WTC11 (cell line): Measurements from ENCODE around the gene NCS1. TPM values are rescaled to one million over a fixed set of nuclear protein-coding genes. Genes with fewer than 3 reads are reported as not detected.

Source experiments
- ATAC-seq: fragments of 200-7000 bp; cut with Tn5 transposase; 2 replicates; pipeline ENCODE4 v1.10.0; 2021; ENCODE audit warnings: mild to moderate bottlenecking, moderate library complexity
- CTCF ChIA-PET: fragments of 300-600 bp; sonication (Branson Sonifier 250); formaldehyde crosslinking; loops from one replicate; lab custom pipeline; 2021; ENCODE audit warnings: antibody characterized with exemption; lab: Charles Lee
- POLR2A ChIA-PET: fragments of 350-600 bp; sonication (Branson Sonifier 250); formaldehyde crosslinking; loops from one replicate; lab custom pipeline; 2021; ENCODE audit warnings: antibody characterized with exemption; lab: Charles Lee
- DNase-seq: peaks from one replicate; pipeline ENCODE4 v3.0.0; 2021; ENCODE audit warnings: low spot score
- H3K27ac Mint-ChIP-seq: 2 replicates; pipeline ENCODE4 v1.8.0; 2021; ENCODE audit warnings: mixed read lengths
- H3K27me3 Mint-ChIP-seq: 2 replicates; pipeline ENCODE4 v1.8.0; 2021; ENCODE audit warnings: low read depth, mild to moderate bottlenecking, moderate library complexity, mixed read lengths
- H3K36me3 Mint-ChIP-seq: 2 replicates; pipeline ENCODE4 v1.8.0; 2021; ENCODE audit warnings: mixed read lengths
- H3K4me1 Mint-ChIP-seq: 2 replicates; pipeline ENCODE4 v1.8.0; 2022; ENCODE audit warnings: mixed read lengths
- H3K4me3 Mint-ChIP-seq: 2 replicates; pipeline ENCODE4 v1.8.0; 2021; ENCODE audit warnings: mild to moderate bottlenecking, moderate library complexity, mixed read lengths
- H3K9me3 Mint-ChIP-seq: 2 replicates; pipeline ENCODE4 v1.8.0; 2021; ENCODE audit warnings: mixed read lengths
- CREB1 ChIP-seq: sonication (generic); formaldehyde crosslinking; IDR thresholded peaks from 2 replicates; pipeline ENCODE4 v1.8.0; 2023; ENCODE audit warnings: mild to moderate bottlenecking, missing genetic modification reagents
- EMX1 ChIP-seq: fragments of 250-450 bp; sonication (Bioruptor Pico); IDR thresholded peaks from 2 replicates; pipeline ENCODE4 v1.8.0; 2021; ENCODE audit warnings: mild to moderate bottlenecking
- GRHL2 ChIP-seq: fragments of 250-450 bp; sonication (Bioruptor Pico); IDR thresholded peaks from 2 replicates; pipeline ENCODE4 v1.8.0; 2022; ENCODE audit warnings: mild to moderate bottlenecking, moderate library complexity; ENCODE audit not compliant: insufficient replicate concordance, severe bottlenecking
- JAZF1 ChIP-seq: fragments of 250-450 bp; sonication (Bioruptor Pico); IDR thresholded peaks from 2 replicates; pipeline ENCODE4 v1.9.0; 2021; ENCODE audit warnings: moderate library complexity, mild to moderate bottlenecking, inconsistent platforms
- KAT7 ChIP-seq: sonication (generic); formaldehyde crosslinking; IDR thresholded peaks from 2 replicates; pipeline ENCODE4 v1.8.1; 2023; ENCODE audit warnings: missing genetic modification reagents, mild to moderate bottlenecking, borderline replicate concordance
- NFATC4 ChIP-seq: fragments of 250-450 bp; sonication (Bioruptor Pico); IDR thresholded peaks from 2 replicates; pipeline ENCODE4 v1.9.0; 2021; ENCODE audit warnings: mild to moderate bottlenecking
- SMAD3 ChIP-seq: sonication (generic); formaldehyde crosslinking; IDR thresholded peaks from 2 replicates; pipeline ENCODE4 v1.8.0; 2022; ENCODE audit warnings: missing genetic modification reagents, mild to moderate bottlenecking, borderline replicate concordance
- SMAD4 ChIP-seq: sonication (generic); formaldehyde crosslinking; IDR thresholded peaks from 2 replicates; pipeline ENCODE4 v1.8.0; 2022; ENCODE audit warnings: mild to moderate bottlenecking, missing genetic modification reagents
- TP53 ChIP-seq: sonication (generic); formaldehyde crosslinking; IDR thresholded peaks from 2 replicates; pipeline ENCODE4 v1.8.1; 2023; ENCODE audit warnings: mild to moderate bottlenecking, missing genetic modification reagents
- ZBTB21 ChIP-seq: sonication (generic); formaldehyde crosslinking; IDR thresholded peaks from 2 replicates; pipeline ENCODE4 v1.8.1; 2023; ENCODE audit warnings: mild to moderate bottlenecking, missing genetic modification reagents, borderline replicate concordance
- ZNF121 ChIP-seq: sonication (generic); formaldehyde crosslinking; IDR thresholded peaks from 2 replicates; pipeline ENCODE4 v1.8.0; 2023; ENCODE audit warnings: missing genetic modification reagents
- ZNF219 ChIP-seq: sonication (generic); formaldehyde crosslinking; IDR thresholded peaks from 2 replicates; pipeline ENCODE4 v1.8.0; 2023; ENCODE audit warnings: missing genetic modification reagents, mild to moderate bottlenecking, borderline replicate concordance
- ZNF281 ChIP-seq: sonication (generic); formaldehyde crosslinking; IDR thresholded peaks from 2 replicates; pipeline ENCODE4 v1.8.0; 2023; ENCODE audit warnings: mild to moderate bottlenecking, missing genetic modification reagents
- ZNF532 ChIP-seq: fragments of 250-450 bp; sonication (Bioruptor Pico); IDR thresholded peaks from 2 replicates; pipeline ENCODE4 v1.9.0; 2021; ENCODE audit warnings: mild to moderate bottlenecking, borderline replicate concordance
- total RNA-seq: library from RNA; stranded (reverse); gene quantifications from 3 replicates; pipeline ENCODE4 v1.2.3, GENCODE V29; 2021
- TF ChIP-seq, protein P1 (sequence below): fragments of 250-450 bp; sonication (Bioruptor Pico); IDR thresholded peaks from 2 replicates; pipeline ENCODE4 v1.9.0; 2021; ENCODE audit warnings: mild to moderate bottlenecking
- TF ChIP-seq, protein P2 (sequence below): fragments of 250-450 bp; sonication (Bioruptor Pico); IDR thresholded peaks from 2 replicates; pipeline ENCODE4 v1.8.0; 2021; ENCODE audit warnings: mild to moderate bottlenecking
- TF ChIP-seq, protein P3 (sequence below): sonication (generic); formaldehyde crosslinking; IDR thresholded peaks from 2 replicates; pipeline ENCODE4 v1.8.1; 2022; ENCODE audit warnings: missing genetic modification reagents, borderline replicate concordance

Gene NCS1
- total RNA-seq, 1 experiment from 2014 or later, result 32.4 TPM

- H3K36me3 Mint-ChIP-seq, result no peaks in the 10 kb centered on the region
- H3K27ac Mint-ChIP-seq, result 0 out of 2 replicates have a peak overlapping the region, but pooled peaks have one; percentile 27
- no peaks in the 10 kb centered on the region for H3K27me3 Mint-ChIP-seq
- H3K9me3 Mint-ChIP-seq, result no peaks in the 10 kb centered on the region
- CTCF ChIA-PET, result interaction anchor here (1.1 kb wide), 1 partner anchor 76 kb away, joined by 4 read pairs; no protein-coding TSS in a partner anchor
- H3K4me3 Mint-ChIP-seq, result no peak overlapping the region
- ATAC-seq, result no peak
- DNase-seq, result no peak
- no peak for TF ChIP-seq ZNF281
- no peak for TF ChIP-seq SMAD4 (CRISPR knock-in tag)
- no peak for TF ChIP-seq ZNF121
- no peak for TF ChIP-seq TP53 (CRISPR knock-in tag)
- TF ChIP-seq JAZF1 (CRISPR knock-in tag), result no peak
- TF ChIP-seq, protein P1, sequence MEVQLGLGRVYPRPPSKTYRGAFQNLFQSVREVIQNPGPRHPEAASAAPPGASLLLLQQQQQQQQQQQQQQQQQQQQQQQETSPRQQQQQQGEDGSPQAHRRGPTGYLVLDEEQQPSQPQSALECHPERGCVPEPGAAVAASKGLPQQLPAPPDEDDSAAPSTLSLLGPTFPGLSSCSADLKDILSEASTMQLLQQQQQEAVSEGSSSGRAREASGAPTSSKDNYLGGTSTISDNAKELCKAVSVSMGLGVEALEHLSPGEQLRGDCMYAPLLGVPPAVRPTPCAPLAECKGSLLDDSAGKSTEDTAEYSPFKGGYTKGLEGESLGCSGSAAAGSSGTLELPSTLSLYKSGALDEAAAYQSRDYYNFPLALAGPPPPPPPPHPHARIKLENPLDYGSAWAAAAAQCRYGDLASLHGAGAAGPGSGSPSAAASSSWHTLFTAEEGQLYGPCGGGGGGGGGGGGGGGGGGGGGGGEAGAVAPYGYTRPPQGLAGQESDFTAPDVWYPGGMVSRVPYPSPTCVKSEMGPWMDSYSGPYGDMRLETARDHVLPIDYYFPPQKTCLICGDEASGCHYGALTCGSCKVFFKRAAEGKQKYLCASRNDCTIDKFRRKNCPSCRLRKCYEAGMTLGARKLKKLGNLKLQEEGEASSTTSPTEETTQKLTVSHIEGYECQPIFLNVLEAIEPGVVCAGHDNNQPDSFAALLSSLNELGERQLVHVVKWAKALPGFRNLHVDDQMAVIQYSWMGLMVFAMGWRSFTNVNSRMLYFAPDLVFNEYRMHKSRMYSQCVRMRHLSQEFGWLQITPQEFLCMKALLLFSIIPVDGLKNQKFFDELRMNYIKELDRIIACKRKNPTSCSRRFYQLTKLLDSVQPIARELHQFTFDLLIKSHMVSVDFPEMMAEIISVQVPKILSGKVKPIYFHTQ, result no peak
- TF ChIP-seq ZBTB21 (CRISPR knock-in tag), result no peak
- TF ChIP-seq, protein P2, sequence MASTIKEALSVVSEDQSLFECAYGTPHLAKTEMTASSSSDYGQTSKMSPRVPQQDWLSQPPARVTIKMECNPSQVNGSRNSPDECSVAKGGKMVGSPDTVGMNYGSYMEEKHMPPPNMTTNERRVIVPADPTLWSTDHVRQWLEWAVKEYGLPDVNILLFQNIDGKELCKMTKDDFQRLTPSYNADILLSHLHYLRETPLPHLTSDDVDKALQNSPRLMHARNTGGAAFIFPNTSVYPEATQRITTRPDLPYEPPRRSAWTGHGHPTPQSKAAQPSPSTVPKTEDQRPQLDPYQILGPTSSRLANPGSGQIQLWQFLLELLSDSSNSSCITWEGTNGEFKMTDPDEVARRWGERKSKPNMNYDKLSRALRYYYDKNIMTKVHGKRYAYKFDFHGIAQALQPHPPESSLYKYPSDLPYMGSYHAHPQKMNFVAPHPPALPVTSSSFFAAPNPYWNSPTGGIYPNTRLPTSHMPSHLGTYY, result no peak
- no peak for TF ChIP-seq CREB1 (CRISPR knock-in tag)
- no peak for TF ChIP-seq NFATC4 (CRISPR knock-in tag)
- no peak for TF ChIP-seq KAT7 (CRISPR knock-in tag)
- TF ChIP-seq GRHL2 (CRISPR knock-in tag), result no peak
- no peak for TF ChIP-seq SMAD3 (CRISPR knock-in tag)
- POLR2A ChIA-PET, result no interaction called here
- no peaks in the 10 kb centered on the region for H3K4me1 Mint-ChIP-seq
Observed at GRCh38 chr9:130159915-130160670, 12.1 kb upstream of the NCS1 start.

GRCh38 chr9:130160862-130161470, 11.2 kb upstream of the NCS1 start:
- H3K36me3 Mint-ChIP-seq, result no peaks in the 10 kb centered on the region
- ChIA-PET CTCF (no interaction called here), POLR2A (no interaction called here)
- H3K27me3 Mint-ChIP-seq, result no peaks in the 10 kb centered on the region
- no peak overlapping the region for H3K4me3 Mint-ChIP-seq
- no peaks in the 10 kb centered on the region for H3K9me3 Mint-ChIP-seq
- H3K4me1 Mint-ChIP-seq, result no peaks in the 10 kb centered on the region
- no peak overlapping the region for H3K27ac Mint-ChIP-seq
- ATAC-seq (no peak), DNase-seq (no peak)
- TF ChIP-seq ZNF219 (CRISPR knock-in tag) (no peak), ZNF532 (CRISPR knock-in tag) (no peak), EMX1 (no peak)
- TF ChIP-seq, protein P3, sequence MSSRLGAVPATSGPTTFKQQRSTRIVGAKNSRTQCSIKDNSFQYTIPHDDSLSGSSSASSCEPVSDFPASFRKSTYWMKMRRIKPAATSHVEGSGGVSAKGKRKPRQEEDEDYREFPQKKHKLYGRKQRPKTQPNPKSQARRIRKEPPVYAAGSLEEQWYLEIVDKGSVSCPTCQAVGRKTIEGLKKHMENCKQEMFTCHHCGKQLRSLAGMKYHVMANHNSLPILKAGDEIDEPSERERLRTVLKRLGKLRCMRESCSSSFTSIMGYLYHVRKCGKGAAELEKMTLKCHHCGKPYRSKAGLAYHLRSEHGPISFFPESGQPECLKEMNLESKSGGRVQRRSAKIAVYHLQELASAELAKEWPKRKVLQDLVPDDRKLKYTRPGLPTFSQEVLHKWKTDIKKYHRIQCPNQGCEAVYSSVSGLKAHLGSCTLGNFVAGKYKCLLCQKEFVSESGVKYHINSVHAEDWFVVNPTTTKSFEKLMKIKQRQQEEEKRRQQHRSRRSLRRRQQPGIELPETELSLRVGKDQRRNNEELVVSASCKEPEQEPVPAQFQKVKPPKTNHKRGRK (CRISPR knock-in tag), result no peak
